Stimulated activated CD8-positive, alpha-beta memory T cell treated with anti-CD3 and anti-CD28 coated beads, Interleukin-4, amount 100 ng/mL, for 48 hours (primary cell): Measurements from ENCODE around the gene CTTNBP2.

Experiments
- DNase-seq: peaks from one replicate; pipeline ENCODE4 v3.0.0-alpha.2; 2020

The CTTNBP2 gene

DNA sequence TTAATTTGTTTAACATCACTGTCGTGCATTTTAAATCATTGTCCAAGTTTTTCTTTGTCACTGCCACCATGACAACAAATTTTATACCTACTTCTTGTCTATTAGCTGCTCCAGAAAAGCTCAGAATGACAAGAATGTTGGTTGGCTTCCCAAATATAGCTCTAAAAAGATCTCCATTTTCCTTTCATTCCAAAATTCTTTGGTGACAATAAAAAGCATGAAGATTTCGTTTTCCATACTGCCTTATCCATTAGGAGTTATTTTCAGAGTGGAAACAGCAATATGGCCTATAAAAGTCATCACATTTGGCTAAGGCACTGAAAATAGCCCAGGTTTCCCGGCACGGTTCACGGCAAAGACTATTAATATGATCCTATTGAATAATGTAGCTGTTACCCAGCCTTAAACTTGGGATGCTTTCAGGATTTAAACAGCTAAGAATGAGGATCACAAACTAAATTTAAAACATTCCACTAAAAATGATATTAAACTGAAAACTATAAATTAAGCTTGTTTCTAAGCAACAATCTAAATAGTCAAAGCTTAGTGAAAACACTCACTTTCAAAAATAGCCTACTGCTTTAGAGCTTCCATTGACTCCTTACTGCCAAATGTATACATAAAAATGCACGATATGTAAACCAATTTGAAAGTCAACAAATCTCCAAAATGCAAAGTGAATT, 2.7 kb downstream of the CTTNBP2 start:
- DNase-seq = no peak

DNA sequence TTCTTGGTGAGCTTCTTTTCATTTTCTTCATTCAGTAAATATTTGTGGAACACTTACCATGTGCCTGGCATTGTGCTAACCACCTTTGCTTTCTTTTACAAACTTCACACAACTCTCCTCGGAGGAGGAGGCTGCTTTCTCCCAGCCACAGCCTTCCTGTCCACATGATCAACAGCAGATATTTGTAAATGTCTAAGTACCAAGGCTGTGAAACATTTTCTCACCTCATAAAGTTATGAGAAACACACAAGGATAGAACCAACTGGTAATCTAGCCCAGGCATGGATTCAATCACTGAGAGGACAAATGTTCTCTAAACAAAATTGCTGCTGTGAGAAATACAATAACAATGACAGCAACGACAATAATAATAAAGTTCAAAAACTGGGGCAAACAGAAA, 3.9 kb downstream of the CTTNBP2 start:
- no peak for DNase-seq

DNA sequence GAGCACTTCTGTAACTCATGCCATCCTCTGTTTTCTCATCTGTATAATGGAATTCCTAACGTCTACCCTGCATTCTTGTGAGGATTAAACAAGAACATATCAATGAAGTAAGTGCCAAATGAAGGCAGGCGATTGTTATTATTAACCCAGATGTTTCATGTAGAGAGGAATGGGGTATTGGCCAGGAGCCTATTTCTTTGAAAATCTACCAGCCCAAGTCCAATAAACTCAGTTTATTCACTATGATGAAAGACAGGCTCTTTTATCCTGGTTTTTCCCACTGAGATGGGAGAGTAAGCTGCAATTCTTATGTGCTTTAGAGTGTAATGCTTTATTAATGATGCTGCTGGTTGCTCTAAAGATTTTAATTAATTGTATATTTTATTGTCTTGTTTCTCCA, 9.6 kb downstream of the CTTNBP2 start:
- no peak for DNase-seq

DNA sequence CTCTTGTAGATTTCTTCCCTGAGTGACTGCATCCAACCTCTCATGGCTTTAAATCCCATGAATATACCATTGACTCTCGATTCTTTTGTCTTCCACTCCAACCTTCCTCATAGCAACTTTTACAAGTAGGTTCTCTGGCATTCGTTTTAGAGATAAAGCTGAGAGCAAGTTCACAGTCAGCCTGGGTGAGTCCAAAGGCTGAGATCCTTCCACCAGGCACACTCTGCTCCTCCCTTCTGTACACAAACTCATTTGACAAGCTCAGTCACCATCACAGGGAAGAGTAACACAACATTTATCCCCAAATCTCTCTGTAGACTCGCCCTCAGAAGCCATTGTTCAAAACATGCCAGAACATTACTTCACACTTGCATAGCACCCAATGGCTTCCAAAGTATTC, 10.9 kb downstream of the CTTNBP2 start:
- no peak for DNase-seq

DNA sequence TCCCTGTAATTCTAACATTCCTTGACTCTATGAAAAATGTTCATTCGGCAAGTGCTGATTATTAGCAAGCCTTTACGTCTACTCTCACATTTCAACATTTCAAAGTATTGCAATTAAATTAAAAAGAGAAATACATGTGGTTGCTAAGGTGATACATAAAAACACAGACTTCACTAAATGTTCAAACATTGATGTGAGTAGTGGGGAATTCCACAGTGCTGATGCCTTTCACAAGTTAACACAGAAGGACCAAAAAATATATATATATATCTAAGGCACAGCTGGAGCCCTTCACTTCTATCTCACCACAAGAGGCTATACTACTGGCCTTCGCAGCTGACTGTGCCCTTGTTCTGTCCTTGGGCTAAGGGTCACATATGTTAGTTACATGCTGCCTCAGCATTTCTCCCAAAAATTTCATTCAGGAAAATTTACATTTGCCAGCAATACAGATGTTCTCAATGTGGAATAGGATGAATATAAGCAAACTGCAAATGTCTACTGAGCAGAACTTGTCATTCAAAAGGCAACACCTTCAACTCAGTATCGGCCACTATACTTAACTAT, 13.9 kb downstream of the CTTNBP2 start:
- DNase-seq = no peak

DNA sequence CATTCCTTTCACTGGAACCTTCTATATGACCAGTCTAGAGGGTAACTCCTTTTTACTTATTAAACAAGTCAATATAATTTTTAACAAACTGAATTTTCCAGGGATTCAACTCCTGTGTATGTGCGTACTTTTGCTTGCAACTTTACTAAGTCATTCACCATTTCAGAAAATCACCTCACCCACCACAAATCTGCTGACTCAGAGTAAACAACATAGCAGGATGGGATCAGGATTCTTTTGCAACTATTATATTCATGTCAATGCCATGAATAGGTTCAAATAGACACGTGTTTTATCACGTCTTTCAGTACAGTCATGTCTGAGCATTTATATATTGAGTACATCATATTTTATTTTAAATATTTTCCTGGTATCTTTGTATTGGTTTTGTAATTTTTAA, 14.5 kb downstream of the CTTNBP2 start:
- DNase-seq = no peak

DNA sequence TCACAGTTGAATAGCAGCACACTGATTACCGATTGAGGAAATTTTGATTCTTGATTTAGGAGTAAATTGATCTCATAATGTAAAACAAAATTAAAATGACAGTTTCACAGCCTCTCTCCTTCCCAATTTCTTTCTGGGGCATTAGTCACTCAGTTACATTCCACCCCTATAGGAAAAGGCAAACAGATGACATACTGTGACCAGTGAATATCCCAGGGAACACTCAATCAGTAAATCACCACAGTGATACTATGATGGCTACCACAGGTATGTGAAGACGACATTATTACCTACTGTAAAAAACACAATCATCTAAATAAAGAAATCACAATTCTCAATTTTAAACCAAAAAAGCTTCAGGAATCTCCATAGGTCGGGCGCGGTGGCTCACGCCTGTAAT, 15.5 kb downstream of the CTTNBP2 start:
- no peak for DNase-seq

DNA sequence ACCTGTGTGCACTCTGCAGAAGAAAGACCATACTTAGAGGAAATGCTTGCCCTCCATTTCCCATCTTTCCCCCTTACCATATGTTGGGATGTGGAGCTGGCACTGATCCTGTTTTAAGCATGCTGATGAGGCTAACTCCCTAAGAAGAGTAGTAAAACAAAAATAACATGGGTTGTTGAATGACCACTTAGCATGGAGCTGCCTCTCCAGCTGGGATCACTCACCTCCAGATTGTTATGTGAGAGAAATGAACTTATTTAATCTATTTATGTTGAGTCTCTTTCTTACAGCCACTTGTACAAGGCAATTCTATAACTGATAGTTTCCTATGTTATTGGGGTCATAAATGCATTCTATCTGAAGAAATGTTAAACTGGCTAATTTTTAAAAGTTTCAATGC, 17.0 kb downstream of the CTTNBP2 start:
- DNase-seq = no peak

DNA sequence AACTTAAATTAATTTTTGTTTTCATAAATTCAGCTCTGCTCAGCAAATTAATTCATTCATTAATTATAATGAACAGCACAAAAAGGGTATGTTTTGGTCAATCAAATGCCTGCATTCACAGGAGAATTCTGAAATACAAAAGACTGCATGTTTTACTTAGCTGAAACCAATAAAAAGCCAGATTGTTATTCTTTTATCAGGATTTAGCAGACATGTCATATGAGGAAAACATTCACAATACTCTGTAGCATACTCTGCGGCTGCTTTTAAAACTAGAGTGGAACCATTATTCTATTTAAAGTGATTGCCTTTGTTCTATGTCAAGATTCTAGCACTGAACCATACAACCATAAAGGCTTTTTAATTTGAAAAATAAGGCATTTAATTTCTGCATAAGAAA, 19.1 kb downstream of the CTTNBP2 start:
- DNase-seq = no peak

DNA sequence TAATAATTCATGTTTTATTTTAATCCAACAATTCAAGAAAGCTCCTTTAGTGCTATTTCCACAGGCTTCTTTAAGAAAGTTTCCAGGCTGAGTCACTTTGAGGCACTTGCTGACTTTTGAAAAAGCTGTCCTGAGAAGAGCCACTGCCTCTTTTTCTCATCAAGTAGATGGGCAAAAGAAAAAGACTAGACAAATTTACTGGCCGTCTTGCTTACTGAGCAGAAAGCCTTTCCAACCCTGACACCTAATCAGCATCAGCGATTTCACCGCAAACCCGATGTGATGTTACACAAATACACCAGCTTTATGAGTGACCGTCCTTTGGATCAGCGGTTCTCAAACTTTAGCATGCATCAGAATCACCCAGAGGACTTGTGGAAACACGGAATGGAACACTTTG, 24.3 kb downstream of the CTTNBP2 start:
- no peak for DNase-seq

DNA sequence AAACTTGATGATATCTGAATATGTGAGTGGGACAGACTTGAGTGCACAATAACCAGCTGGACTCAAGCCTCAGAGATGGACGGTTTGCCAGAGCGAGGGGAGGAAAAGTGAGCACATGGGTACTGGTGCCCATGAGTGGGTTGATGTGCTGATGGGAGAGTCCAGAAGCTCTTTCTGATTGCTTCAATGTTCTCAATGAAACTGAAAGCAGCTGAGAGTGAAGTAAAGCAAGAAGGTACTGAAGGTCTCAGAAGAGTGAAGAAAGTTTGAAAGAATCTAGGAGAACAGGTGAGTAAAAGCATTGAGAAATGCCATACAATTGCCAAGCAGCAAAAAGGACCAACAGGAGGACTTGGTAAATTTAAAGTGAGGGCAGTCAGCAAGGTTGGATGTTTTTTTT, 28.6 kb downstream of the CTTNBP2 start:
- DNase-seq = no peak

DNA sequence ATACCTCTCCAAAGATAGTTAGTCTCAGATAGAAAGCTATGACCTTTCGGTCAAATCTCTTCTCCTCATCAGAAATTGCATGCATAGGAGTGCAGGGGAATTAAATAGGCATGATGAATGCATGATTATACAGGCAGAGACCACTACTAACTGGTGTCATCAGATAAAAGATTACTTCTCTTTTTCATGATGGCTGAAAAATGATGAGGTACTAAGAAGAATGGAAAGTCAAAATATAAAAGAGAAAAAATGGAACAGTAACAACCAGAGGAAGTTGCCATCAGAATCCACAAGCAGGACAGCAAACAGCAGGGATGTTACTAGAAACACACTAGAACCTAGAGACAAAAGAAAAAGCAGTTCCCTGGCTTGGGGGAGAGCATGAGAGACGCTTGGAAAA, 31.6 kb downstream of the CTTNBP2 start:
- no peak for DNase-seq

DNA sequence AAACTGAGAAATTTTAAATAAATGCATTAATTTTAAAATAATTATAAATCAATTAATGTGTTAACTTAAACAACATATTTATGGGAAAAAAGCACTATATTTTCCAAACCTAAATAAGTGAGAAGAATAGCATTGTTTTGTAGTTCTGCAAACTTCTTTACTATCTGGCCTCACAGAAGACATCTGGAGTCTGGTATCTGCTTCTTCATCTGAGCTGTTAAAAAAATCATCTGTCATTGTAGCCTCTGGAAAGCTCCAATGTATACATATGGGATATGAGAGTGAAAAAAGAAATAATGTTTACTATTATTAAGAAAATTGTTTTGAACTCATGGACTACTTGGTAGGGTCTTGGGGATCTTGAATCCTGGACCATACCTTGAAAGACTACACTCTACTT, 32.2 kb downstream of the CTTNBP2 start:
- DNase-seq = no peak

DNA sequence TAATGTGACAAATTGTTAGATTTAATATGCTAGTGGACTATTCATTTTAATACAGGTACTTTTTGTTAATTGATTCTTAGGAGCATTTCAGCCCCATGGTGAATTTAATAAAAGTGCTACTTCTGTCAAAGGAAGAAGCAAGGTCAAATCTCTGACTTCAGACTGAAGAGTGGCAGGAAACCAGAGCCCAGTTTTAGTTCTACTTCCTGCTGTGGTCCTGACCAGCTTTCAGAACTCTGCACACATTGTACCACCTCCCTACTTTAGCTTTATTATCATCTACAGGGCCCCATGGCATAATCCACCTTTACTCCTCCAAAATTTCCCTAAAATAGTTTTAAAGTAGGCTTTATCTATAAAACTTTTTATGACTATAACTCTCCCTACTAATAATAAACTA, 33.7 kb downstream of the CTTNBP2 start:
- no peak for DNase-seq

DNA sequence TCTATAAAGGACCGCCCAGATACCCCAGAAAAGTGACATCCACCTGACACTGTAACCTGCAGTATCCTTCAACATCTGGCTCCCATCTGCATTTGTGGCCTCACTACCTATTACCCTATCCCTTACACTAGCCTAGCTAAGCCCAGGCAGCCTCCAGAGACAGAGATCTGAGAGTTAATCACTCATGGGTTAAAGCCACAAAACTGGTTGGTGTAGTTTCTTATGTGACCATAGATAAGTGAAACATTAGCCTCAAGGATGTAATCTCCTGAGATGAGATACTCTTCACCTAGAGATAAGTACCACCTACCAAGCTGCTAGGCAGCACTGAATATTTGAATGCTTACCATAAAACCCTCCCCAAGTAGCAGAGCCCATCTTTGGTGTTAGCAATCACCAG, 35.4 kb downstream of the CTTNBP2 start:
- DNase-seq = no peak

DNA sequence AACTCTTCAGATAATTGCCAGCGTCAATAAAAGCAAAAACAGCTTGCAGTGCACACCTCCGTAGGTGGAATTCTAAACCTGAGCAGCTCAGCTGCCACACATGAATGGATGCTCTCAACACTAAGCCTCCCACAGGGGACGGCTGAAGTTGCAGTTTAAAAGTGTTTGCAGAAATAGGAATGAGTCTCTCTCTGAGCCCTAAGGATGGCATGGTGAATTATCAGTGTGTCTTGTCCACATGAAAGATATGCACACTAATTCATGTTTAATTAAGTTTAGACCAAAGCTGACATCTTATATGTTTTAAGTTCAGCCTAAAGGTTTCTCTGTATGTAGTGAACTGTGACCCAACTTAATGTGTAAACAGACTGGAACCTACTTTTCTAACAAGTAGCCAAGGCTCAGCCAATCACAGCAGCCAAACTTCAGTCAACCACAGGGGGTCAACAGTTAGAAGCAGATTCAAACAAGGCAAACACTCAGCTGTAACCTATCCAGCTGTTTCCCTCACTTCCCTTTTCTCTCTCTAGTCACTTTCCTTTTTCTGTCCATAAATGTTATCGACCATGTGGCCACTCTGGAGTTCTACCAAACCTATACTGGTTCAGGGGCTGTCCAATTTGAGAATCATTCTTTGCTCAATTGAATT, 38.1 kb downstream of the CTTNBP2 start:
- DNase-seq = no peak

DNA sequence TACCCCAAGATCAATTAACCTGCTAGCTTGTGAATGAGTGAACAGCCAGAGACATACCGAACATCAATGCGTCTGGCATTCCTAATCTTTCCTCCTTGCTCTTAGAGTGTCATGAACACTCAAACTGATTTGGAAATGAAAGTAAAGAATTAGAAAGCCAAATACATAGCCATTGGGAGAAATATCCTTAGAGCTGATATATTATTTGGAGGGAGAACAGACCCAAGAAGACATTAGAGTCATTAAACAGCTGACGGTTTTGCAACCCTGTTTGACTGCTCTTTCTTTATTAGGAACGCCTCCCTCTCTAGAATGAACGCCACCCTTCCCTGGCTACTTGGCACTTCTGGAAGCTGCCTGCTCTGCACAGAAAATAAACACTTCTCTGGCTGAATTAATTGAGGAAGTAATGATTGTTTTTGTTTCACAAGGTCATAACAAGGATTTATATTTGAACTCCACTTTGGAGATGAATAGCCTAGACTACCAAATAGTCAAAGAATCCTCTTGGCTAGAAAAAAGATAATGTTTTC, 42.8 kb downstream of the CTTNBP2 start:
- DNase-seq = no peak

DNA sequence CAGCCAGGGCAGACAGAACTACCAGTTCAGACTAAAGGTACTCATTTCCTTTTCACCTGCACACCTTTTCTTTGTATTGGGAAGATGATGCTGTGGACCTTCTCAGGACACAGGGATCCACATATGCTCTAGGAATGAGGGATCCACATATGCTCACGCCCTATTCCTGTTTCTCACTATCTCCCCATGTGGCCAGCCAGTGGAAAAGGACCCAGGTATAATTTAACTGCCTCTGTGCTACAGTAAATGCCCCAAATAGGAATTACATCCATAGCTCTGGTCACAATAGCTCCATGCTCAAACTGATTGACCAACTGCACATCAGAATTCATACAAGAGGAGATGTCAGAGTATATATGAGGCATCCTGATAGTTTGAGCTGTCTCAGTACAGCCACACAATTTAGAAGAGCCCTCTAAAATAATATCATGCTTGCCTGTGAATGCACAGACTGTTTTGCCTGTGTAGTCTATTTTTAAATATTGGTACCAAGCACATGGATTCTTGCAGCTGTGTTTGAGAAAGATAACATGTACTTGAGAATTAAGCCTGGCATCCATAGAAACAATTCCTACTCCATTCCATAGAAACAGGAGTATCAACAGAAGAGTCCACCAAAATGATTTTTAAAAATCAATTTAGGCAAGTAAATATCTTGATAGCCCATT, 43.7 kb downstream of the CTTNBP2 start:
- no peak for DNase-seq

DNA sequence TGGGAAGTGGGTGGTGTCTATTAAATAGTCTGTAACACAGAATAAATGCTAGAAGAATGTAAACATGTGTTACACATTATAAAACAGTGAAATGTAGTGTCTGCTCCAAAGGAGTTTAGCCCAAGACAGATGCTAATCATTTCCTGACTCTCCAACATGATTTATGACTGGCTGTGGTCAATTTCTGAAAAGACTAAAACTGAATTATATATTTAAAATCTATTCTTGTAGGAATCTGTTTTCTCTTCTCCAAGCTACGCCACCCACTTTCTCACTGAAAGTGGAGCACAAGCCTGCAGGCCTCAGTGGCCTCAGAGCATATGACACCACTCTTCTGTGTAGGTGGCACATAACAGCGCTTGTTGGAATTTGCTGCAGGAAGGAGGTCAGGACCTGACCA, 44.4 kb downstream of the CTTNBP2 start:
- DNase-seq = no peak

DNA sequence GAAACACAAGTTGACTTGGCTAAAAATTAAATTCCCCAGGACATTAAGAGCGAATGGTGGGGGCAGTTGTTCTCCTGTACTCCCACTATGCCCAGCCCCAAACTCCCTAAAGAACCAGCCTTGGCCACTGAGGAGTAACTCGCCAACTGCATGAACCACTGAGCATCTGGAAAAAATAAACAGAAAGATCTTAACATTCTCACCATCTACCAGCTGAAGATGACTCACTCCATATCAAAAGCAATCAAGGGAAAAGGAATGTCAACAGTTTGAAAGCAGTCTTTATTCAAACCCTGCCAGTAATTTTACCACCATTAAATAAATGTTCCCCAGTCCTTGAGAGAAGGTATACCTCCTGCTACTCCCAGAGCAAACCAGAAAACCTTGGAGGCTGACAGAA, 45.4 kb downstream of the CTTNBP2 start:
- DNase-seq = no peak

DNA sequence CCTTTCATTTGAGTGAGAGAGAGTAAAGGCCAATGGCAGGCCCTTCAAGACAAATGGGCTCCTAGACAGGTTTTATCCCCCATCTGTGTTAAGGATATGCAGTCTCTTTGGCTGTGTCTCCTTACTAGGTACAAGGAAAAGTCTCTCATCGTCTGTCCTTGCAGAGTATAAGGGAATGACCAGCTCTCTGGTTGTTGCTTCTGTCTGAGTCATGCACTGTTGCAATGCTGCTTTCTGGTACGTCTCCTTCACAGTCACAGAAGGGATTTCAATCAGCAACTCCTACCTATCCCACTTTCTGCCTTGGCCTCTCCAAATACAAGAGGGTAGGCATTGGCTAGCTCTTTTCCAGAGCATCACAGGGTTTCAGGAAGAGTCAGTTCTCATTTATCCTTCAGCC, 48.1 kb downstream of the CTTNBP2 start:
- no peak for DNase-seq

DNA sequence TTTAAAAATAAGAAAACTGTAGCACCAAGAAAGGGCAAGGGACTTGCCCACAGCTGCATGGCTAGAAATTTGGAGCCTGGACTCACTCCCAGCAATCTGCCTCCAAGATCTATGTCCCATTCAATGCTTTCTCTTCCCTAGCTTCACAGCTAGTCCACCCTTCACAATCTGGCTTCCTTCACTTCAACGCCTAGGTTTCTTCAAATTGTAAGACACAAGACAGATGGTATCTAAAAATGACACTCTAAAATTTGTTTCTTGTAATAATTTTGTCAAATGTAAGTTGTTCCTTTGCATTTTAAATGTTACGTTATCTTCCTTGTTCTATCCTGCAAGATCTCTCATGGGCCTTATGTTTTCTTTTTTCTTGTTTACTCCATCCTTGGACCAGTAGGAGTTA, 48.6 kb downstream of the CTTNBP2 start:
- no peak for DNase-seq

DNA sequence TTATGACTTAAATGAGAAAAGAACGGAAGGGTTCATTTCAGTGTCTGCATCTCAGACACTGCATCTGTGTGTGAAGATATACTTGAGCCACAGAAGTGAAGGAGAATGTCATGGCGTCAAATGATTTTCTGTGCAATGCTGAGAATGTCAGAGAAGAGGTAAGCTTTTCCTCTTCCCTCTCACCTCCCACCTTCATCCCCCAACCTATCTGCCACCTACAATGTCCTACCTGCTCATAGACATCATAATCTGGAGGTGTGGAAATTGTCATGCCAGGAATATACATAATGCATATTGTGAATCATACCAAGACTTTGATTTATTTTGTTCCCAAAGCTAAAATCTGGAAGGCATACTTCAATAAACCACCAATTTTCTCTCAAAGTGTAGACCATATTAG, 53.7 kb downstream of the CTTNBP2 start:
- DNase-seq = no peak

DNA sequence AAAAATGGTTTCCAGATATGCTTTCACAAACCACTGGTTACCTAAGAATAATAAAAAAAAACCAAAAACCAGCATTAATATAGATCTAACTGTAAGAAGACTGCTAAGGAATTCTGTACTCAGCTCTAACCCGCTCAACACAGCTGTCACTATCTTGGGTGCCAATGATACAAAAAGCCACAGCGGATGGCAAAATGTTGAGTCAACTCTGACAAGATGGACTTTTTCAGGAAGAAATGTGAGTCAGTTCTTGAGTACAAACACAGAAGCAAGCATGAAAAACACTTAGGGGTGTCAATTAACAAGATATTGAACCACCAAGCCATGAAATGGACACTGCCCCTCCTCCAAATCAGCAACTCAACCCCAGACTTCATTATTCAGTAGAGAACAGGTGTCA, 55.0 kb downstream of the CTTNBP2 start:
- DNase-seq = no peak
